Measurements from ENCODE around the gene TSFM. TPM values are rescaled to one million over a fixed set of nuclear protein-coding genes. Genes with fewer than 3 reads are reported as not detected.
A peak's percentile ranks its signal among the peaks of the same experiment; 100 is the strongest.

Gene TSFM
- total RNA-seq, 4 donors from 2014 or later: 1.4 to 23.2 (median 18.9) TPM

DNA sequence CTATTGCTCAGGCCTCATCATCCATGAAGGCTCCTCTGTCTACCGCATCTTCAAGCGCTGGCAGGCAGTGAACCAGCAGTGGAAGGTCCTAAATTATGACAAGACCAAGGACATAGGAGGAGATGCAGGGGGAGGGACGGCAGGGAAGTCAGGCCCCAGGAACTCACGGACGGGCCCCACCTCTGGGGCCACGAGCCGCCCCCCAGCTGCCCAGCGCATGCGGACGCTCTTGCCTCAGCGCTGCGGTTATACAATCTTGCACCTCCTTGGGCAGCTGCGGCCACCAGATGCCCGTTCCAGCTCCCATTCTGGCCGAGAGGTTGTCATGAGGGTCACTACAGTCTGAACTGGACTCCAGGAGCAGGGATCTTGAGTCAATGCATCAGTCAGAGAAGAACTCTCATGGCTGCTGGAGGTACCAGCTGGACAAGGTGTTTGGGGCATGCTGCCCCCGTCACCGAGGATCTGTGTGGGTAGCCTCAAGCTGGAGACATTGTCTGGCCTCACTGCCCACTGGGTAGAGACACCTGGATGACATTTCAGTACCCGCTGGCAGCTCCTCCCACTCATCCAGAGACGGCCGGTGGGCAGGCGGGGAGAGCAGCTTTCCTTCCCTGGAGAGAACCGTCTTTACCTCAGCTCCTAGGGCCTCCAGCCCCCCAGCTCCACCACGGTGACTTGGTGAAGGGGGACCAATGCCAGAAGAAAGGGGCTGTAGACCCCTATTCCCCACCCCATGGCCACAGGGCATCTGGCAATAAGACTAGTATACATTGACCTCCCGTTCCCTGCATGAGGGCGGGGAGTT, 23.8 kb upstream of the TSFM start:
- TF ChIP-seq EP300 (IDR thresholded peaks at IDR 0.05; ENCODE audit: low read depth): no peak
- H3K27me3 ChIP-seq: peaks cover 5% of the 10 kb centered on the region
- WGBS, 2 donors (ENCODE audit: low coverage in 1 of 2): 89 to 94% methylated on average over 2 to 25 of the region's 25 CpGs

DNA sequence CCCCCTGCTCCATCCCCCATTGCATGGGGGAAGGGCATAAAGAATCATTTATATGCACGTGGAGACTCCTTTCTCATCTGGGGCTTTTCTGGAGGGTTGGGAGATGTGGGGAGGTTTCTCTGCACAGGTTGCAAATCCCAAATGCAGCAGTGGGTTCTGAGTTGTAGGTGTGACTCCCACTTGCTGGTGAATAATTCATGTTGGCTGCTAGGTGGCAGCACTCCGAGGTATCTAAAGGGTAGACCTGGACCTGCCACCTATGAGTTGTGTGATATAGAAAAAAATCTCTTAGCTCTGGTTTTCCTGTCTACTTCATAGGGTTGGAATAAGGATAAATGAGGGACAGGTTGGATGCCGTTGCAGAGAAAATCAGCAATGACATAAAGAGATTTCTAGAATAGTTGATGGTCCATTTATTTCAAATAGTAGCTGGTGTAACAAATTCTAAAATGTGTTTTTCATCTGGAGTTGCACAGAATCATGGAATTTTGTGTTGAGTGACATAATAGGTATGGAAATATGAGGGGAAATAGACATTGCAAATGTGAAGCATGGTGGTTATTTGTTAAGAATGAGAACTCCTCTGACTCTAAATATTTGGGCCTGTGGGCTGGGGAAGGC, 23.1 kb upstream of the TSFM start:
- Histone ChIP-seq H3K27ac (no peak overlapping the region), H3K4me1 (peaks cover 0 to 19% (median 17%) of the 10 kb centered on the region in 4 donors), H3K9me3 (no peaks in the 10 kb centered on the region), H3K36me3 (peaks cover 0 to 5% (median 0%) of the 10 kb centered on the region in 4 donors), H3K27me3 (peaks cover 12% of the 10 kb centered on the region), H3K4me3 (no peak overlapping the region)
- WGBS, 2 donors (ENCODE audit: low coverage in 1 of 2): 37 to 71% methylated on average over 1 to 3 of the region's 3 CpGs
- TF ChIP-seq EP300 (IDR thresholded peaks at IDR 0.05; ENCODE audit: low read depth): no peak
- TF ChIP-seq, protein P1, sequence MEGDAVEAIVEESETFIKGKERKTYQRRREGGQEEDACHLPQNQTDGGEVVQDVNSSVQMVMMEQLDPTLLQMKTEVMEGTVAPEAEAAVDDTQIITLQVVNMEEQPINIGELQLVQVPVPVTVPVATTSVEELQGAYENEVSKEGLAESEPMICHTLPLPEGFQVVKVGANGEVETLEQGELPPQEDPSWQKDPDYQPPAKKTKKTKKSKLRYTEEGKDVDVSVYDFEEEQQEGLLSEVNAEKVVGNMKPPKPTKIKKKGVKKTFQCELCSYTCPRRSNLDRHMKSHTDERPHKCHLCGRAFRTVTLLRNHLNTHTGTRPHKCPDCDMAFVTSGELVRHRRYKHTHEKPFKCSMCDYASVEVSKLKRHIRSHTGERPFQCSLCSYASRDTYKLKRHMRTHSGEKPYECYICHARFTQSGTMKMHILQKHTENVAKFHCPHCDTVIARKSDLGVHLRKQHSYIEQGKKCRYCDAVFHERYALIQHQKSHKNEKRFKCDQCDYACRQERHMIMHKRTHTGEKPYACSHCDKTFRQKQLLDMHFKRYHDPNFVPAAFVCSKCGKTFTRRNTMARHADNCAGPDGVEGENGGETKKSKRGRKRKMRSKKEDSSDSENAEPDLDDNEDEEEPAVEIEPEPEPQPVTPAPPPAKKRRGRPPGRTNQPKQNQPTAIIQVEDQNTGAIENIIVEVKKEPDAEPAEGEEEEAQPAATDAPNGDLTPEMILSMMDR (IDR thresholded peaks at IDR 0.05): peak; percentile 27 to 57 (median 45)
- no peak for TF ChIP-seq POLR2AphosphoS5 (IDR thresholded peaks at IDR 0.05)
- TF ChIP-seq POLR2A (IDR thresholded peaks at IDR 0.05): no peak
- intact Hi-C loops (cut with DNase I; ENCODE audit: low total_unique reads) (no loop called here), in situ Hi-C loops (cut with MboI; ENCODE audit: low pct_ligation_motif_present in 1 of 4, low pct_unique_long_range_greater_than_20kb in 1 of 4, low sequenced_read_pairs in 3 of 4) (no loop called here)
- DNase-seq: no peak

More for the DNA sequence above, 23.8 kb upstream of the TSFM start:
- peaks cover 0 to 23% (median 21%) of the 10 kb centered on the region in 4 donors for H3K4me1 ChIP-seq
- peaks cover 0 to 5% (median 0%) of the 10 kb centered on the region in 4 donors for H3K36me3 ChIP-seq
- in situ Hi-C loops (cut with MboI; ENCODE audit: low pct_ligation_motif_present in 1 of 4, low pct_unique_long_range_greater_than_20kb in 1 of 4, low sequenced_read_pairs in 3 of 4) (no loop called here), intact Hi-C loops (cut with DNase I; ENCODE audit: low total_unique reads) (no loop called here)
- no peak for DNase-seq
- H3K4me3 ChIP-seq: no peak overlapping the region
- H3K9me3 ChIP-seq: no peaks in the 10 kb centered on the region
- H3K27ac ChIP-seq: no peak overlapping the region

DNA sequence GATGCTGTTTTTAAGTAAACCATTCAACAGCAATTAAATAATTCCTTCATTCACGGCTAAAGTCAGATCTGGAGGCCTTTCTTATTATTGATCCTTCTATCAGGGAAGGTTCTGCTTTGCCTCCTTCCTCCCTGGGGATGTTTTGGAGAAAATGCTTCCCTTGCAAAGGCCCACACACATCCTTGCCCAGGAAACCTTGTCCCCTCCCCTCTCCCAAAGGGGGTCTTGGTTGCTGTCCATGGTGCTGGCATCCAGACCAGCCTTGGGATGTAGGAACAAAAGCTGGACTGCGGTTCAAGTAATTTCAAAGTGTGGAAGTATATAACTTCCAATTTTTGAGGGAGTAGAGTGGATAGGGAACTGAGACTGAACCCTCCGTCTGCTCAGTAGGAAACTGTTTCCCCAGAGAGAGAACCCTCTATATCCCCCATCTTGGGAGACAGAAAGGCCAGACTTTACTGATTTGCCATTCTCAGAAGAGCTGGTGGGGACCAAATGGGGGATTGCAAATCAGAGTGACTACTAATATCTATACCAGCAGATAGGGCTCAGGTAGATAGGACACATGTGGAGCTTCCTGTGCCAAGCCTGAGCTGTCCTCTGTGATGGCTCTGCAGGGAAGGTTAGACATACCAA, 22.1 kb upstream of the TSFM start:
- in situ Hi-C loops (cut with MboI; ENCODE audit: low pct_ligation_motif_present in 1 of 4, low pct_unique_long_range_greater_than_20kb in 1 of 4, low sequenced_read_pairs in 3 of 4) (no loop called here), intact Hi-C loops (cut with DNase I; ENCODE audit: low total_unique reads) (no loop called here)
- H3K27ac ChIP-seq: no peak overlapping the region
- H3K9me3 ChIP-seq: no peaks in the 10 kb centered on the region
- WGBS, 2 donors (ENCODE audit: low coverage in 1 of 2): 89% methylated on average over 3 of the region's 3 CpGs; no CpG with 5 or more reads in 1 of the 2 donors
- H3K27me3 ChIP-seq: peaks cover 22% of the 10 kb centered on the region
- no peak for DNase-seq
- TF ChIP-seq POLR2AphosphoS5 (IDR thresholded peaks at IDR 0.05) (no peak), POLR2A (IDR thresholded peaks at IDR 0.05) (no peak), EP300 (IDR thresholded peaks at IDR 0.05; ENCODE audit: low read depth) (no peak)
- TF ChIP-seq, protein P1 (IDR thresholded peaks at IDR 0.05): no peak
- no peak overlapping the region for H3K4me3 ChIP-seq
- peaks cover 0 to 5% (median 0%) of the 10 kb centered on the region in 4 donors for H3K36me3 ChIP-seq
- peaks cover 5 to 26% (median 24%) of the 10 kb centered on the region in 4 donors for H3K4me1 ChIP-seq

DNA sequence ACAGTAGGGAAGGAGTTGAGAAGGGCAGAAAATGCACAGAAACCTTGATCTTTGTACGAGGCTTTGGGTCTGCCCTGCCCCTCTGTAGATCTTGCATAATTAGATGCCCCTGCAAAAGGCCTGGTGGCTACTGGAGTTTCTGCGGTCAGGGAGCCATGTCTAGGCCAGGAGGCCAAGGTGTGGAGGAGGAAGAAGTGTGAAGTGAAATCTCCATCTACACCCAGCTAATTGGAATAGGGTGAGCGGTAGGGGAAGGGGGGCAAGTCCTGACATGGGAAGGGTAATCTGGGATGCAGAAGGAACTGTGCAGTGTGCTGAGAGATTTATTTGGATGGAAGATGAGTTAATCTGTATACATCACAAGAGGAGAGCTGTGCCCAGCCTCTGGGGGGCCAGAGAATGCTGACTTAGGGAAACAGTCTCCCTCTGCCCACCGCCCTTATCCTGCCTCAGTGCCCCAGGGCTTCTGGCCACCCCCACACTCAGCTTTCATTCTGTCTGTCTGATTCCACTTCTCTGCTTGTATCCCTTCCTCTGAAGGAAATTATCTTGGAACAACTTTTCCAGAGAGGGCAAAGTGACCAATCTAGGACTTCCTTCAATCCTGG, 21.1 kb upstream of the TSFM start:
- Histone ChIP-seq H3K4me3 (no peak overlapping the region), H3K36me3 (peaks cover 0 to 5% (median 0%) of the 10 kb centered on the region in 4 donors), H3K27ac (no peak overlapping the region), H3K9me3 (no peaks in the 10 kb centered on the region), H3K27me3 (peaks cover 32% of the 10 kb centered on the region), H3K4me1 (peaks cover 9 to 28% (median 27%) of the 10 kb centered on the region in 4 donors)
- in situ Hi-C loops (cut with MboI; ENCODE audit: low pct_ligation_motif_present in 1 of 4, low pct_unique_long_range_greater_than_20kb in 1 of 4, low sequenced_read_pairs in 3 of 4) (no loop called here), intact Hi-C loops (cut with DNase I; ENCODE audit: low total_unique reads) (no loop called here)
- no peak for DNase-seq
- TF ChIP-seq POLR2A (IDR thresholded peaks at IDR 0.05): no peak
- TF ChIP-seq, protein P1 (IDR thresholded peaks at IDR 0.05): no peak
- no peak for TF ChIP-seq EP300 (IDR thresholded peaks at IDR 0.05; ENCODE audit: low read depth)
- TF ChIP-seq POLR2AphosphoS5 (IDR thresholded peaks at IDR 0.05): no peak
- WGBS, 2 donors (ENCODE audit: low coverage in 1 of 2): 96 to 100% methylated on average over 1 to 4 of the region's 4 CpGs
